Neural cell (in vitro differentiated cells): ENCODE measurements around the gene SP110. TPM values are rescaled to one million over a fixed set of nuclear protein-coding genes. Genes with fewer than 3 reads are reported as not detected.

Experiments used
- H2AFZ ChIP-seq: fragments of 200-600, 300-800 bp; sonication (generic), shearing (Covaris generic); 2 replicates; pipeline ENCODE4 v1.6.0; 2014; ENCODE audit warnings: low read depth, mild to moderate bottlenecking, antibody characterized with exemption, low read length, moderate library complexity
- H3F3A ChIP-seq: fragments of 200-600 bp; shearing (Covaris generic); 2 replicates; pipeline ENCODE4 v1.6.1; 2016; ENCODE audit warnings: mild to moderate bottlenecking, moderate library complexity, mixed read lengths, antibody characterized with exemption, low read length; ENCODE audit not compliant: insufficient read depth, poor library complexity, severe bottlenecking
- H3K27ac ChIP-seq: fragments of 200-600, 300-800 bp; sonication (generic), shearing (Covaris generic); 2 replicates; pipeline ENCODE4 v1.5.1; 2014; ENCODE audit warnings: mild to moderate bottlenecking, low read length, moderate library complexity
- H3K27me3 ChIP-seq: fragments of 300-800, 200-600 bp; sonication (generic), shearing (Covaris generic); 2 replicates; pipeline ENCODE4 v1.6.0; 2014; ENCODE audit warnings: mild to moderate bottlenecking, low read depth, low read length, moderate library complexity; ENCODE audit not compliant: insufficient read depth
- H3K36me3 ChIP-seq: fragments of 300-800, 200-600 bp; sonication (generic), shearing (Covaris generic); 2 replicates; pipeline ENCODE4 v1.5.1; 2014; ENCODE audit warnings: mild to moderate bottlenecking, antibody characterized with exemption, low read length, moderate library complexity; ENCODE audit not compliant: insufficient read depth
- H3K4me2 ChIP-seq: fragments of 300-800, 200-600 bp; sonication (generic), shearing (Covaris generic); 2 replicates; pipeline ENCODE4 v1.6.0; 2014; ENCODE audit warnings: mild to moderate bottlenecking, low read length
- H3K4me3 ChIP-seq: fragments of 300-800, 200-600 bp; sonication (generic), shearing (Covaris generic); 2 replicates; pipeline ENCODE4 v1.5.1; 2014; ENCODE audit warnings: mild to moderate bottlenecking, low read length, moderate library complexity
- H3K79me2 ChIP-seq: fragments of 200-600 bp; shearing (Covaris generic); replicated peaks from 2 replicates; pipeline ENCODE4 v1.6.0; 2014; ENCODE audit warnings: mild to moderate bottlenecking, low read length, moderate library complexity; ENCODE audit not compliant: insufficient read depth
- H3K9ac ChIP-seq: fragments of 300-800, 200-600 bp; sonication (generic), shearing (Covaris generic); 2 replicates; pipeline ENCODE4 v1.6.1; 2016; ENCODE audit warnings: mild to moderate bottlenecking, low read length, mixed read lengths
- H3K9me2 ChIP-seq: fragments of 200-600 bp; shearing (Covaris generic); 2 replicates; pipeline ENCODE4 v1.6.1; 2016; ENCODE audit warnings: mild to moderate bottlenecking, low read length, mixed read lengths; ENCODE audit not compliant: insufficient read depth
- H3K9me3 ChIP-seq: fragments of 200-600, 300-800 bp; sonication (generic), shearing (Covaris generic); 2 replicates; pipeline ENCODE4 v1.6.1; 2016; ENCODE audit warnings: mild to moderate bottlenecking, mixed run types, low read length, moderate library complexity, mixed read lengths
- H4K20me1 ChIP-seq: fragments of 200-600 bp; shearing (Covaris generic); 2 replicates; pipeline ENCODE4 v1.6.1; 2016; ENCODE audit warnings: mild to moderate bottlenecking, mixed run types; ENCODE audit not compliant: insufficient read depth
- CTCF ChIP-seq: fragments of 450-650 bp; IDR thresholded peaks from 2 replicates; pipeline ENCODE4 v1.5.1; 2014; ENCODE audit warnings: antibody characterized with exemption, mild to moderate bottlenecking, moderate library complexity; ENCODE audit not compliant: poor library complexity, severe bottlenecking
- EP300 ChIP-seq: fragments of 450-650 bp; conservative IDR thresholded peaks from 2 replicates; pipeline ENCODE4 v1.6.1; 2014; ENCODE audit warnings: antibody characterized with exemption, mild to moderate bottlenecking, moderate library complexity; ENCODE audit not compliant: poor library complexity, severe bottlenecking
- EZH2 ChIP-seq: fragments of 200-600, 300-800 bp; shearing (Covaris generic), sonication (generic); IDR thresholded peaks from 2 replicates; pipeline ENCODE4 v1.6.1; 2014; ENCODE audit warnings: antibody characterized with exemption, low read length, borderline replicate concordance, mild to moderate bottlenecking; ENCODE audit not compliant: insufficient read depth, poor library complexity, severe bottlenecking
- MXI1 ChIP-seq: fragments of 450-650 bp; conservative IDR thresholded peaks from 2 replicates; pipeline ENCODE4 v1.6.1; 2014; ENCODE audit warnings: antibody characterized with exemption, mild to moderate bottlenecking; ENCODE audit not compliant: poor library complexity, severe bottlenecking
- POLR2AphosphoS5 ChIP-seq: IDR thresholded peaks from 2 replicates; pipeline ENCODE4 v1.6.1; 2012
- RAD21 ChIP-seq: fragments of 450-650 bp; conservative IDR thresholded peaks from 2 replicates; pipeline ENCODE4 v1.6.1; 2014; ENCODE audit warnings: antibody characterized with exemption, mild to moderate bottlenecking, moderate library complexity
- REST ChIP-seq: IDR thresholded peaks from 2 replicates; pipeline ENCODE4 v1.6.1; 2012; ENCODE audit warnings: borderline replicate concordance
- SMC3 ChIP-seq: fragments of 450-650 bp; conservative IDR thresholded peaks from 2 replicates; pipeline ENCODE4 v1.6.1; 2014; ENCODE audit warnings: antibody characterized with exemption, mild to moderate bottlenecking, moderate library complexity; ENCODE audit not compliant: poor library complexity
- TAF1 ChIP-seq: IDR thresholded peaks from 2 replicates; pipeline ENCODE4 v1.6.1; 2012; ENCODE audit warnings: low read depth
- polyA plus RNA-seq: library from polyadenylated mRNA; depleted of rRNA; stranded (reverse); fragments of >200 nt; gene quantifications from 2 replicates; pipeline ENCODE4 v1.2.3, GENCODE V29; 2014

The SP110 gene
- polyA plus RNA-seq, 1 donor from 2014 or later = not detected

DNA sequence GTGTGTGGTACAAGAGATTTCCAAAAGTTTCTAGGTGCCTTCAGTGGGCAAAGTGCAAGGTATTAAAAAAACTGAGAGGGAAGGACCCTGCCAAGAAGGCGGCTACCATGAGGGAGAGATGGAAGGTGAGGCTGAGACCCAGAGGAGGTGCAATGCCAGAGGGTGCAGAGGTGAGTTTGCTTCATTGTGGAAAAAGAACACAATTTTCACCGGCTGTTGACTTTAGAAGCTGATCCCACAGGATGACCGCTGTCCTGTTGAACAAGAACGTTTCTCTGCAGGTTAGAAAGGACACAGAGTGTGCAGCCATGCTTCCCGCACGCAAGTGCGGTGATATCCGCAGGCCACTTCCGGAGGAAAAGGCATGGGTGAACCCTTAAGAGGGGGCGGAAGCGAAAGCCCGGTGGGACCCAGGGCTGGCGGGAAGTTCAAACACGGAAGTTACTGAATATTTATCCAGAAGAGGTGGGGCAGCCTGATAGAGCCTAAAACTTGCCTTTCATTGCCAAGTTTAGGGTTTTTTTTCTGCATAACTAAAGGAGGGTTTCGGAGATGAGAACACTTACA lies 16.6 kb downstream of the SP110 start:
- no peaks in the 10 kb centered on the region for H4K20me1 ChIP-seq
- no peak overlapping the region for H3K4me3 ChIP-seq
- H3K4me2 ChIP-seq = no peak overlapping the region
- no peaks in the 10 kb centered on the region for H3K79me2 ChIP-seq
- no peak overlapping the region for H3K27ac ChIP-seq
- H3F3A ChIP-seq = no peaks in the 10 kb centered on the region
- H2AFZ ChIP-seq = no peak overlapping the region
- no peaks in the 10 kb centered on the region for H3K36me3 ChIP-seq
- H3K9me2 ChIP-seq = no peaks in the 10 kb centered on the region
- H3K27me3 ChIP-seq = no peaks in the 10 kb centered on the region
- H3K9ac ChIP-seq = no peak overlapping the region
- TF ChIP-seq TAF1 = no peak
- TF ChIP-seq EP300 = no peak
- no peak for TF ChIP-seq EZH2
- TF ChIP-seq RAD21 = no peak
- no peak for TF ChIP-seq REST
- TF ChIP-seq MXI1 = no peak
- TF ChIP-seq CTCF = no peak
- no peak for TF ChIP-seq POLR2AphosphoS5
- TF ChIP-seq SMC3 = no peak
- no peaks in the 10 kb centered on the region for H3K9me3 ChIP-seq

- H3K4me3 ChIP-seq = no peak overlapping the region
- no peaks in the 10 kb centered on the region for H3K9me3 ChIP-seq
- TF ChIP-seq SMC3 = no peak
- TF ChIP-seq EP300 = no peak
- no peak for TF ChIP-seq EZH2
- no peak for TF ChIP-seq RAD21
- no peak for TF ChIP-seq CTCF
- no peak for TF ChIP-seq POLR2AphosphoS5
- no peak for TF ChIP-seq TAF1
- TF ChIP-seq MXI1 = no peak
- no peak for TF ChIP-seq REST
- no peaks in the 10 kb centered on the region for H4K20me1 ChIP-seq
- no peaks in the 10 kb centered on the region for H3K9me2 ChIP-seq
- no peak overlapping the region for H3K4me2 ChIP-seq
- no peaks in the 10 kb centered on the region for H3K79me2 ChIP-seq
- no peaks in the 10 kb centered on the region for H3K36me3 ChIP-seq
- no peak overlapping the region for H3K27ac ChIP-seq
- H3K27me3 ChIP-seq = no peaks in the 10 kb centered on the region
- H3K9ac ChIP-seq = no peak overlapping the region
- H2AFZ ChIP-seq = no peak overlapping the region
- H3F3A ChIP-seq = no peaks in the 10 kb centered on the region
These were observed 17.2 kb downstream of the SP110 start for GRCh38 chr2:230202430-230203109.
